CD4-positive, alpha-beta T cell treated with Interleukin-4 for 1 hour (primary cell): ENCODE data around the gene MAS1L.

Experiments used
- DNase-seq, 2 donors: peaks; one replicate each; pipeline ENCODE4 v3.0.0-alpha.2; 2020 to 2022

MAS1L gene, protein sequence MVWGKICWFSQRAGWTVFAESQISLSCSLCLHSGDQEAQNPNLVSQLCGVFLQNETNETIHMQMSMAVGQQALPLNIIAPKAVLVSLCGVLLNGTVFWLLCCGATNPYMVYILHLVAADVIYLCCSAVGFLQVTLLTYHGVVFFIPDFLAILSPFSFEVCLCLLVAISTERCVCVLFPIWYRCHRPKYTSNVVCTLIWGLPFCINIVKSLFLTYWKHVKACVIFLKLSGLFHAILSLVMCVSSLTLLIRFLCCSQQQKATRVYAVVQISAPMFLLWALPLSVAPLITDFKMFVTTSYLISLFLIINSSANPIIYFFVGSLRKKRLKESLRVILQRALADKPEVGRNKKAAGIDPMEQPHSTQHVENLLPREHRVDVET

DNA sequence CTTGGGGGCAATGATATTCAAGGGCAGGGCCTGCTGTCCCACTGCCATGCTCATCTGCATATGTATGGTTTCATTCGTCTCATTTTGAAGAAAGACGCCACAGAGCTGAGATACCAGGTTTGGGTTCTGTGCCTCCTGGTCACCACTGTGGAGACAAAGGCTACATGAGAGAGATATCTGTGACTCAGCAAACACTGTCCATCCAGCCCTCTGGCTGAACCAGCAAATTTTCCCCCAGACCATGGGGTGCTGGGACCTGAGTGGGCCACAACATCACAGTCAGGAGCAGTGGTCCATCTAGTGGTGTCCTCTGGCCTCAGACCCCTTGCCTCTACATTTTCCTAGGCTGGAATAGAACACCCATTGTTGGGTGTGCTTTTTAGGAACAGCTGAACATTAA, at the start of gene MAS1L:
TSS of gene MAS1L (minus strand) at position 297 of the 400 bp plus-strand sequence. CDS start at position 243, 54 bp downstream.
- no peak for DNase-seq

DNA sequence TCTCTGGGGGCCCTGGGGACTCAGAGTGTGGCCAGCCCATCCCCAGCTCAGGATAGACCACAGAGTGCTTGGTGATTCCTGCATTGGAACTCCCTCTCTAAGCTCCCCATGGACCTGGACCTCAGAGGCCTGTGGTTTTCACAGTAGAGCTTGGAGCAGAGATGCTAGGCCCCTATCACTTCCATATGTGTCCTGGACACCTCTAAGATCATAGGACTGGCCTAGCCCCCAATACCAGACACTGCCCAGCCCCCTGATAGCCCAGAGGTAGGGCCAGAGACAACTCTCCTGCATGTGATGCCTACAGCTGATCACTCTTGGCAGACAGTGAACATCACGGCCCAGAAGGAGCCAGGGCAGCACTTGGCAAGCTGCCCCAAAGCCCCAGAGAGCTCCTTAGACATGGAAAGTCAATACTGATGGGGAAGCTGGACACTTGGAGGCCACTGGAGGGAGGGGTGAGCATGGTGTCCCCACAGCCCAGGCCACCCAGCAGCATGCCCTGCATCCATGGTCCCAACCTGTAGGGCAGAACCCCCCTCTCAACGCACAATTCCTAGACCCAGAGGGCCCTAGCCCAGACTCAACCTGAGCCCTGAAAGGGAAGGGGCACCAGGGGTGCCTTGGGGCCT, 44.7 kb upstream of the MAS1L start:
- no peak for DNase-seq

DNA sequence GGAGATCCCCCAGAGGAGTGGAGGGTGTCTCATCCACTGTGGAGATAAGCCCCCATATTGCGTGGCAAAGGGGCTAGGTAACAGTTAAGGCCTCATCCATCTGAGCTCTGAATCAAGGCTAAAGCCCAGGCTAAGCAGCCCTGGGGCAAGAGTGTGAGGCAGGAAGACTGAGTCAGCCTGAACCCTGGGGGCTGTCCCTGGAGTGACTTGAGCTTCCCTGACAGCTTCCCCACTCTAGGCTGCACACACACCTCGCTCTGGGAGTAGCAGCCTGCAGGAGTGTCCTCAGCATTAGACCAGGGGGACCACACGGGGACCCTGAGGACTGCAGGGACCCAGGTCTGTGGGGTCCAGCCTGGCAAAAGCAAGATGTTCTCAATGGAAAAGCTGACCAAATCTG, 43.9 kb upstream of the MAS1L start:
- no peak for DNase-seq

DNA sequence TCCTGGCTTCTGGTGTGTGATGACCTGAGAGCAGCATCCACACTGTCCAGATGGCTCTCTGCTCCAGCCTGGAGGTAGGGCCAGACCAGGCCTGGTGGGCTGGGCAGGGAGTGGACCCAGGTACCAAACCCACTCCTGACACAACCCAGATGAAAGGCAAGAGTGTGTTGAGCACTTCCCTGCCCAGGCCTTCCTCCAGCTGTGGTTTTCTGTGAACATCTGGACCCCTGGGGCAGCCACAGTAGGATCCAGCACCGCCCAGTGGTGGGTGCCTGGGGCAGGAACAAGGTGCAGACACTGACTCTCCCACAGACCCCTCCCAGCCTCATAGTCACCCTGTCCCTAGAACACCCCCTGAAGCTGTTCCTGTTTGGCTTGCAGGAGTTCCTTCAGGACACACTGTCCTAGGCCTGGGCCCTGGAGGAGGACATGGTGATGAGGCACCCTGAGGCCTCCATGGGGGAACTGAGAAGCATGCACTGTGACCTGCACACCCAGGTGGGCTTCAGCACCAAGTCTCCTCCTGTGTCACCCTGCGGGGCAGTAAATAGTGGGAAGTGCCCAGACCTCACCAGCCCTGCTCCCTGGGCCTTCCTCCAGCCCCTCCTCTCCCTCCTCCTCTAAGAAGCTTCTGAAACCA, 43.0 kb upstream of the MAS1L start:
- DNase-seq, result no peak

DNA sequence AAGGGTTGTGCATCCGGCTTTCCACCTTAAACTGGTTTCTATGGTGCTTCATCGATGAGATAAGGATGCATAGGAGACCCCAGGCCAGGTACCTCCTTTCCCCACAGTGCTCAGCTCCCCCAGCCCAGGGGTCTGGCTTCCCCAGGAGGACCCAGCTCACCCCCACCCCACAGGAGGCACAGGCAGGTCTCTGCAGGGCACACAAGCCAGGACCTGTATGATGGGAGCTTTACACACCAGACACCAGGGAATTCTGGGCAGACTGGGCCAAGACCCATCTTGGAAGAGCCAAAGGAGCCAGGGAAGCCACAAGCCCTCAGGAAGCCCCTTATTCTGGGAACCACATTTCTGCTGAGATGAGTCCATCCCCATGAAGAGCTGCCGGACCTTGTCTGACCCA, 42.2 kb upstream of the MAS1L start:
- DNase-seq, result no peak

DNA sequence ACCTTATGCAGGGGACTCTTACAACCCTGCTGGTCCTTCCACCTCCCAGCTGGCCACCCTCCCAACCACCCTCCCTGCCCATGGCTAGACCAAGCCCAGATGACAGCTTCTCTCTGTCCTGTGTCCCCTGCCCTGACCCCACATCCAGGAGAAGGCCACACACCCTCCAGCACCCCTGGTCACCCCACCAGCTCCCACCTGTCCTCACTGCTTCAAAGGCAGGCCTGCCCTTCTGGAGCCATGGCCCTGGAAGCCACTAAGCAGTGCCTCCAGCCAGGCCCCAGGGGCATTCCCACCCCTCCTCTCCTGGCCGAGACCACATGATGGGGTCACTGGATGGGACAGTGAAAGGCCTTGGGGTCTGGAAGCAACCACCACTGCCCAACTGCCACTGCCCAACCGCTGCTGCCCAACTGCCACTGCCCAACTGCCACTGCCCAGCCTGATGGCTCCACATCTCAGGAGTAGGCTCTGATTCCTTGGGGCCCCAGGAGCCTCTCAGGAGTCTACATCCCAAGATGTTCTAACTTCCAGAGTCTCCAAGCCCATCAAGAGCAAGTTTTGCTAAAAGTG, 41.3 kb upstream of the MAS1L start:
- DNase-seq, result no peak

DNA sequence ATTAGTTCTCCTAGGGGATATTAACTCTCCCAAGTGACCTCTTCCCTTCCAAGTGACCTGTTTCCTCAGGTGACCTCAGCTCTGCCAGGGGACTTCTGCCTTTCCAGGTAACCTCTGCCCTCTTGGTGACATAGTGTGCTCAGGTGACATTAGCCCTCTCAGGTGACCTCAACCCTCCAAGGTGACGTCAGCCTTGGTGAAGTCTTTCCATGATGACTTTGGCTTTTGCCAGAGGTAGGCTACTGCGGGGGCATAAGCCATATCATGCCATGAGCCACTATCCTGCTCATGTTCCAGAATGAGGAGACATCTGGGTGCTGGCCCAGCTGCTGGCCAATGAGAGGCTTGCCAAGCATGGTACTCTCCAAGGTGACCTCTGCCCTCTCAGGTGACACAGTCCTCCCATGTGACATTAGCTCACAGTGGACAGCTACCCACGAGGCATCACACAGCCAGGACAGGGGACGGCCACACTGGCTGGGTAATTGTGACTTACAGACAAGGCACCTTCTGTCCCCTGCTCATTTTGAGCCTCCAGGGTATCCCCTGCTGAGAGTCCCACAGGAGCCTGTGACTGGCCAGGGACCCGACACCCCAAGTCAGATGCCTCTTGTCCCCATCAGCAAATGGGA, 40.7 kb upstream of the MAS1L start:
- DNase-seq, result no peak

DNA sequence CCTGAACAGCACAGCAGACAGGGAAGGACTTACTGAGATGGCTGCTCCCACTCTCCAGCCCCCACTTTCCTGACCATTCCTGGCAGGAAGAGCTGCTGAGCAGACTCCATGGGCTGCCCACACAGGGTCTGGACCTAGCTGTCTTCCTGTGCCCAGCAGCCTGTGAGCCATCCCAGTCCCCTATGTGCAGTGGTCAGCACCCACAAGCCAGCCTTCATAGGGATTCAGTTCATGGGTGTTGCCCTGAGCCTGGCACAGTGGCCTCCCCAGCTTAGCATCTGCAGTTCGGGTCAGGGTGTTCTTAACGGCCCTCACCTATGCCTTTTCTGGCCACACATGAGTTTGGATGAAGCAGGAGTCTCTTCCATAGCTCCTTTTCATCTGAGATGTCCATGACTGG, 39.8 kb upstream of the MAS1L start:
- DNase-seq, result no peak

DNA sequence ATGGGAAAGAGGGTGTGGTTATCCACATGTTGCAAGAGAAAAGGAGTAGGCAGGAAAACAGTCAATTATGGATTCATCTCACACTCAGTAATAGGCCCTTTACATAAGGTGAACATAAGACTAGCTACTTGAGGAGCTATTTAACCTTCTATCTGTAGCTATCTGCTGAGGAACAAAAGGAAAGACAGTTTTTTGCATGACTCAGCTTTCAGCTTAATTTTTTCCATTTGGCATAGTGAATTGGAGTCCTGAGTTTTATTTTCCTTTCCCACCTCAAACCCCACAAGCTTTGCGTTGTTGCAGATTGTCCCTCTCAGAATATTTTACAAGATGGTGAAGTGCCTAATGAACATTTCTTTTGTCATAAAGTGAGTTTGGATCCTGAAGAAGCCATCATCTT, 39.4 kb upstream of the MAS1L start:
- DNase-seq, result no peak

DNA sequence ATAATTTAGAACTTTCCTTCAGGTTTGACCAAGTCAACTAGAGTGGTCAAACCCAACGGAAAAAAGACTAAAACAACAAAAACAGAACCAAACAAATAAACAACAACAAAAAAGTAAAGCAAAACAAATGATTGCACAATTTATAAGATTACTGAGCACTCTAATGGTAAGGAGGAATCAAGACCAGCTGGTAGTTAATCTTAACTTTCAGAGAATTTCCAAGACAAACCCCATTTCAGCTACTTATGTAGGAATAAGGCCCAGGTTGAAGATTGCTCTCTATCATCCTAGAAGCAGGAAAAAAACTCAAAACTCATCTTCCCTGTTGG, 37.5 kb upstream of the MAS1L start:
- DNase-seq, result no peak

DNA sequence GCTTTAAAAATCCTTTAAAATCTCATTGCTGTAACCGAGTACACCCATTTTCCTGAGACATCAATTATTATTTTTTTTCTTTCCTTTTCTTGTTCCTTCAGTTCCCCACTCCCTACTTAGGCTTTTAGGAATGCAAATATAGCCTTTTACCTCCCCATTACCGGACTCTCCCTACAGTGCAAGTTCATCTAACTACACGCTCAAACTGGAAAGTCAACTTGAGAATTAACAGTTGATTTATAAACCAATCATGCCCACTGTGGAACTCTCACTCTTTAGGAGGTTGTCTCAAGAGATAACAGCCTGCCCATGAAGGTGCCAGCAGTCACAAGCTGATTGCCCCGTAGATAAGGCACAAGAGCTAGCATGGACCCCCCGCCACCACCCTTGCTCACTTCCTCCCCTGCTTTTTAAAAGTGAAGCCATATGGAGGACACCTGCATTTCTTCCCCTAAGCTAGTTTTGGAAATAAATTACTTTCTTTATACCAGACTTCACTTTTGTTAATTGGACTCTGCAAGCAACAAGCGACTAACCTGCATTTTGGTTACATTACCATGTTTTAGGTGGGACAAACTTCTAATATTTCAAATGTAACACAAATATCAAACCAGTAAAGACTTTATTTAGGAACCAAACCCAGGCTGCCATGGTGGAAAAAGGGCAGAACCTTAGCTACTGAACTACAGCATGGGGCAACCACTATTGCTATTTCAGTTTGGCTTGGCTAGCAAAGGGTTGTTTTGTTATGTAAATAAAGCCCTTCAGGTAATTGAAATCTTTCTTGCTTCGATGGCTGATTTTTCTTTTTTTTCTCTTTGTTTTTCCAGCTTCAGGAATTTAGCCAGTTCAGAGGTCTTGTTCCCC, 36.9 kb upstream of the MAS1L start:
- no peak for DNase-seq

DNA sequence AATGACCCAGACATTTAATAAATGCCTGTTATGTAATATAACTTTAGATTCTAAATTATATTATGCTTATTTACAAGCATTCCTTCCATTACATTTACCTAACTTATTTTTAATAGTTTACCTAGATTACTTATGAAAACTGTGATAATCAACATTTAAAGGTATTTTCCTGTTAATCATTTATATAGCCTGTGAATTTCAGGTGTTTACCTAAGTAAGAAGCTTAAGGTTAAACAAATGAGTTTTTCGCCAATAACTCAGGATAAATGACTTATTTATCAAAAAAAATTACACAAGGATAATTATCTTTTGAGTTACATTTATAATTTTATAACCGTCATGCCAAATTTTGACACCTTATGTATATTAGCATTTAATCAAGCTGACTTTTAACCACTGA, 36.3 kb upstream of the MAS1L start:
- DNase-seq, result no peak

DNA sequence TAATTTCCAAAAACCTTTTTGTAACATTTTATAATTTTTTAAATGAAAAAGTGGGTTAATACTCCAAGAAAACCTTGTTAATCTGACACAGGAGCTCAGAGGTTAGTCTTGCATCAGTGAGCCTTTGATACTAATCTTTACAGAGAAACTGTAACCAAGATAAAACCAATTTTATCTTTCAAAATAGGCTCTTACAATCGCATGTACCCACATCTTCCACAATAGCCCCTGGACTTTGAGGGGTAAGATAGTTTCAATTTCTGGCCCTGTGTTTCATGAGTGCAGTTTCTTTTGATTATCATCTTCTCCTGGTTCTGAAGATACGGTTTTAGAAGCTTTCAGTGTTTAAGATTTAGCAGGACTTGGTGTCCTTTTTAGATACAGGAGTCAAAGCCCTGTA, 34.5 kb upstream of the MAS1L start:
- no peak for DNase-seq

DNA sequence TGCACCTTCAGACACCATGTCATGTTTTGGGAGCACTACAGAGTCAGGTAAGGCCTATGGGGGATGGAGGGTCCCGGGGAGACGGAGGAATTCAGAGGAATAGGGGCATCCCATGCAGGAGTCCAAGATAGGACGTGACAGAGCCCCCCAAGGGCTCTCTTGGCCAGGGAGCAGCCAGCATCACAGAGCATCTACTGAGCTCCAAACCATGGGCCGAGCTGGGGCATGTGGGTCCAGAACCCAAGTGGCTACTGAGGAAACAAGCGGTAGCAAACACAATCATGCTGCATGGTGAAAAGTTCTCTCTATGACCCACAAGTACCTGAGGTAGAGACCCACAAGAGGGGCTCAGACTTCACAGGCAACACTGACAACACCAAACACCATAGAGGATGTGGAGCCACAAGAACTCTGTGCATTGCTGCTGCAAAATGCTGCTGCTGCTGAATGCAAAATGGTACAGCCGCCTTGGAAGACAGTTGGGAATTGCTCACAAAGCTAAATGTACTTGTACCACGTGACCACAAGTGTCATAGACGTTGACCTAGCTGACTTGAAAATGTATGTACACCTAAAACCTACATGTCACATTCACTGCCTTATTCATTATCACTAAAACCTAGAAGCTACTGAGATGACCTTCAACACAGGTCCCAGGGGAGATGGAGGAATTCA, 33.4 kb upstream of the MAS1L start:
- no peak for DNase-seq

DNA sequence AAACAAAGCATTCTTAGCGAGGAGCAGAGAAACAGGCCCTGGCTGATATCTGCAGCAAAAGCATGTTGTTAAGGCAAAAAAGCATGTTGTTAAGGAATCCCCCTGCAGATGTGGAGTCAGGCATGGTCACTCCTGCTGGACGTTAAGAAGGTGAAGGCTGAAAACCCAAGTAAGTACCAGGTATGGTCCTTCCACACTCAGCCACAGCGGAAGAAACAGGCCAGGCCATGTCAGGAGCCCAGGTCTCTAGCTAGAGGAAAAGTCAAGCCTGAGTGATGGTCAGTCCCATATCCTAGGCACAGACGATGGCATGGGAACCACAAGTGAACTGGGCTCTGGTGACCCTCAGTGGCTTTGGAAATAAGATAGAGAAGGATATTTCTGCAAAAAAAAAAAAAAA, 32.5 kb upstream of the MAS1L start:
- DNase-seq, result no peak

DNA sequence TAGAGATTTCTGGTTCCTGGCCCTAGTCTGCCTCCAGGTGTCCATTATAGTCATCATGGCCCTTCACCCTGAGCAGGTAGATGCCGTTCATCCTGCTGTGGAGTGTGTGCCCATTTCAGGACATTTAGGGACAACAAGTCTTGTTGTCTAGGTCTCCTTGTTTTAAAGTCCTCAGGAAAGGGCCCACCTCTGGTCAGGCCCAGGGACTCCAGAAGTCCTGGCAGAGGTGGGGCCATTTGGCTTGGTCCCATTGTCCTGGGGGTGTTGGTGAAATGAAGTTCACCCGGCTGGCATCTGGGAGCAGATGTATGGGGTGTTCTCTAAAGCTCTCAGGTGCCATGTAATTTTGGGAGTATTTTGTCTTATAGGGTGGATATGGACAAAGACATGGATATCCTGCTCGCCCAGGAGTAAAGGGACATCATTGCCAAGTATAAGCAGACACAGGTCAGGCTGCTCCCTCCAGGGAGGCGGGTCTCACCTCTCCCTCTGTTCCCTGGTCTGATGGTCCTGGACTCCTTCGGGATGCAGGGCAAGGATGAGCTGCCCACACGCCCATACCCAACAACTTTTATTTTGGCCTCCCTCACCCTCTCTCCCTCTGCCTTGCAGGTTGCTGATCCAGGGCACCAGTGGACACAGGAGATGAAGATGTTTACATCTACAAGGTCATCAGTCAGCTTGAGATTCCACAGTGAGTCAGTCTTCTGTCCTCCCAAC, 31.7 kb upstream of the MAS1L start:
- no peak for DNase-seq

DNA sequence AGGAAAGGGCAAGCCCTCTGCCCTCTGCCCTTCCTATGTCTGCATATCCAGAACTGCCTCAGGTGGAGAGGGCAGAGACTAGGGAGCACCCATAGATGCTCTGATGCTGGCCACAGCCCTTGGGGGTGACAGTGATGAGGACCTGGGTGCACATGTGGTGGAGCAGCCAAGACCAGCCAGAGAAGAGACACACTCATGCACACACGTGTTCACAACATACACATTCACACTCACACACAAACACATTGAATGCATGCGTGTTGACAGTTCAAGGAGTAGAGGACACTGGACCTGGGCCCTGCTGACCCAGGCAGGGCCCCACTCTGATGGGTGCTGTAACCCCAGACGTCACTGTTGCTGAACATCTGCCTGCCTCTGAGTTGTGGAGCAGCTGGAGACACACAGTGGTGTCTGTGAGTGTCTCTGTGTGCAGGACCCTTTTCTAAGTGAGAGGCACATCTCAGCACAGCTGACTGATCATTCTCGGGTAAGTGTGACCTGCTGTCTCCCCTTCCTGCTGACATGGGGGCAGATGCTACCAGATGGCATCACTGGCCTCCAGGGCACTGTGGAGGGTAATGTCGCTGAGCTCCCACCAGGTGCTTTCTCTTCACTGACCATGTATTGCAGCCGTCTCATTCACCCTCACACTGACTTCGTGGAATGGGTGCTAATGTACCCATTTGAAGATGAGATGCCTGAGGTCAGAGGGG, 30.1 kb upstream of the MAS1L start:
- no peak for DNase-seq

DNA sequence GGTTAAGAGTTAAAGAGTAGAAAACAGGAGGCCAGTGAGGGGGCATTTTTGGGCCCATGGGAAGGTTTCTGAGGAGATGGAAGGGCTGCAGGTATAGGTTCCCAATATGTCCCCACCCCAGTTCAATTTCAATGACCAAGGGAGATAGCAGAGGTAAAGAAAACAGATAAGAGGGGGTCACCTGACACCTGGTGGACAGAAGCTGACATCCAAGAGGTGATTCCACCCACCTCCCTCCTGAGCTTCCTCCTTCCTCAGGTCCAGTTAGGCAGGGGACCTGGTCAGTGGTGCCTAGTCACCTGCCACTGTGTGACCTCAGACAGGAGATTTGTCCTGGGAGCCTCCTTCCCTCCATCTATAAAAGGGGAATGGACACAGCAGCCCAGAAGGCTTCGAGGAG, 29.5 kb upstream of the MAS1L start:
- no peak for DNase-seq

DNA sequence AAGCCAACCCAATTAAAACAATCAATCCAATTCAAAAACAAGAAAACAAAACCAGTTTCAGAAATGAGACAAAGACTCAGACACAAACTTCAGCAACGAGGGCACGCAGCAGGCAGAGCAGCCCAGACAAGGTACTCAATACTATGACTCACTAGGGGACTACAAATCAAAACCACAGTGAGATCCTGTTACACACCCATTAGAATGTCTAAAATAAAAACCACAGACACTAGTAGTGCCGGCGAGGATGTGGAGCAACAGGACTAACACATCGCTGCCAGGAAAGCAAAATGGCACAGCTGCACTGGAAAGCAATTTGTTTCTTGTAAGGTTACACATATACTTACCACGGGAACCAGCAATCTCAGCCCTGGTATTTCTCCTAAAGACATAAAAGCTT, 28.4 kb upstream of the MAS1L start:
- peak in 1 of 2 donors; percentile 46 for DNase-seq

DNA sequence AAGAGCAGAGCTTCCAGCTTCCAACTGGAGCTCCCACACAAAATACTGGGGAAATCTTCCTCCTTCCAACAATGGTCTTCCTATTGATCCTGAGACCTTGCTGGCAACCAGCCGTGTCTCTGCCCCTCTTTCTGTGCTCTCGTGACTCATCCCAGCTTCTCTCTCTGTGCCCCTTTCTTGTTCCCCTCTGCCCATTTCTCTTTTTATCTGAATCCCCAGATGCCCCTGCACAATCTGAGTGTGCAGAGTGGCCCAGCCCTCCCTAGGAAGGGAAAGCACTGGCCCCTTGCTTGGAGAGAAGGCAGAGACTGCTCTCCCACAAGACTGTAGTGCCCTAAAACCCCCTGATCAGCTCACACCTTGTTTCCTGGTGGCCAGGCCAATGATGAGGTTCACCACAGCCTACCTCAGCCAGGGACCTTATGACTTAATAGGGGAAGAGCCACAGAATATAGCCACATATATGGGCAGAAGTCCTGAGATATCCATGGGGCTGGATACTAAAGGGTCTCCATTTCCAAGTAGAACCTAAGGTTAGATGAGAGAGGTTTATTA, 23.1 kb upstream of the MAS1L start:
- no peak for DNase-seq
